Ovary (tissue), 10 donors: ENCODE measurements around the gene COPS4. TPM values are rescaled to one million over a fixed set of nuclear protein-coding genes. Genes with fewer than 3 reads are reported as not detected.
"Not testable (repeated sequence)": the region's sequence is repeated elsewhere in the genome, so short reads cannot be mapped to it uniquely, and the experiment has no call there.

Source experiments
- DNase-seq, 5 donors: peaks; one replicate each; pipeline ENCODE4 v3.0.0-alpha.2; 2019 to 2020
- H3K27ac ChIP-seq, 2 donors: fragments of 200-600 bp; one replicate each; pipeline versions ENCODE4 v1.5.1 to v1.8.0; 2019 to 2022
- H3K27me3 ChIP-seq: fragments of 200-600 bp; one replicate; pipeline ENCODE4 v1.8.0; 2022
- H3K36me3 ChIP-seq: fragments of 200-600 bp; sonication (generic); one replicate; pipeline ENCODE4 v1.5.1; 2019
- H3K4me1 ChIP-seq: one replicate; pipeline ENCODE4 v1.8.1; 2013; ENCODE audit warnings: mild to moderate bottlenecking, moderate library complexity; ENCODE audit not compliant: insufficient read depth
- H3K4me3 ChIP-seq: fragments of 200-600 bp; sonication (generic); one replicate; pipeline ENCODE4 v1.5.1; 2017
- H3K9me3 ChIP-seq, 2 donors: fragments of 200-600 bp in 1 of 2; sonication (generic) in 1 of 2; one replicate each; pipeline versions ENCODE4 v1.5.1 to v1.8.1; 2013 to 2019; ENCODE audit warnings: mild to moderate bottlenecking in 1 of 2, moderate library complexity in 1 of 2
- CTCF ChIP-seq, 3 donors: fragments of 450-650 bp in 2 of 3; fragments of 200-600 bp in 1 of 3; IDR thresholded peaks; one replicate each; pipeline versions ENCODE4 v1.5.1 to v1.8.0; 2016 to 2022; ENCODE audit warnings: antibody characterized with exemption in 3 of 3, mild to moderate bottlenecking in 1 of 3
- EP300 ChIP-seq: sonication (generic); formaldehyde crosslinking; IDR thresholded peaks from one replicate; pipeline ENCODE4 v1.6.1; 2017; ENCODE audit warnings: antibody characterized with exemption
- POLR2A ChIP-seq: fragments of 450-650 bp; IDR thresholded peaks from one replicate; pipeline ENCODE4 v1.6.1; 2017; ENCODE audit warnings: antibody characterized with exemption, mild to moderate bottlenecking, moderate library complexity
- WGBS, 3 donors: extraction: QIAGEN DNeasy Blood & Tissue Kit in 1 of 3; methylation state at CpG; one replicate each; pipeline versions ENCODE4 v1.1.5 to v1.1.7; 2013 to 2017; 5-methylcytosine and 5-hydroxymethylcytosine counted together
- intact Hi-C, 4 donors: fragments of 100-400 bp; cut with DNase I; formaldehyde crosslinking; loops; one replicate each; pipeline versions ENCODE4 v1.11.0 to v1.15.1; 2022 to 2023
- long read RNA-seq, 3 donors: library from polyadenylated mRNA in 2 of 3; unstranded in 2 of 3; transcript quantifications; one replicate each; pipeline ENCODE4 v2.0.0 and lab custom pipeline, GENCODE V29; 2021 to 2026
- polyA plus RNA-seq, 2 donors: library from polyadenylated mRNA; stranded (reverse); fragments of 200-250 nt in 1 of 2; fragments of 350-450 nt in 1 of 2; fragmentation: Illumina TruSeq in 1 of 2; extraction: RNeasy Lipid Tissue Mini Kit (QIAGEN cat#74804) in 1 of 2; gene quantifications; one replicate each; pipeline ENCODE4 v1.2.3, GENCODE V29; 2013 to 2014
- total RNA-seq, 7 donors: library from RNA; depleted of rRNA in 2 of 7; stranded (reverse); fragments of >200 nt in 2 of 7; fragmentation: NEBNext Ultra II Directional in 3 of 7; extraction: Animal tissue kit (Norgen Biotek cat#: 25700) in 3 of 7; gene quantifications; one replicate each; pipeline versions ENCODE4 v1.1.0 to v1.2.4, GENCODE V29; 2016 to 2023
- donor health status: DM: no; HTN: no; CAD: no; lungs with moderate emphysema.
- donor health status: DM: no; HTN: no; CAD: no.
- donor health status: Bipolar disorder and iron deficiency.
- donor health status: DM: yes; HTN: yes; CAD: no.
- donor health status: DM: no; HTN: no; CAD: no.
- donor health status: DM: yes; HTN: yes; CAD: no.

The COPS4 gene
- 10 to 100 TPM; 30.7 to 43.2 (median 34.1) TPM for total RNA-seq
- polyA plus RNA-seq: 10 to 100 TPM; 32.4 to 45.3 TPM
- long read RNA-seq, donor 1, transcript COPS4-202 (11 exons, 1,702 nt): minor isoform, 5 of 328 reads
- long read RNA-seq, donor 1, transcript COPS4-209 (11 exons, 1,695 nt): minor isoform, 10 of 328 reads
- long read RNA-seq, donor 1, transcript COPS4-201 (10 exons, 1,744 nt): major isoform, 292 of 328 reads
- long read RNA-seq, donor 1, partial matches to known transcripts: 12 of 328 reads
- long read RNA-seq, donor 1, other reads (novel, unspliced or antisense): 8 of 328 reads
- long read RNA-seq, donor 2, transcript COPS4-201 (10 exons, 1,744 nt): major isoform, 42 of 45 reads
- long read RNA-seq, donor 2, partial matches to known transcripts: 0 of 45 reads
- long read RNA-seq, donor 2, other reads (novel, unspliced or antisense): 0 of 45 reads
- long read RNA-seq, donor 3, transcript COPS4-201 (10 exons, 1,744 nt): major isoform, 61 of 73 reads
- long read RNA-seq, donor 3, transcript COPS4-209 (11 exons, 1,695 nt): minor isoform, 5 of 73 reads
- long read RNA-seq, donor 3, partial matches to known transcripts: 0 of 73 reads
- long read RNA-seq, donor 3, other reads (novel, unspliced or antisense): 4 of 73 reads

GRCh38 chr4:83034630-83035494, at the start of gene COPS4:
Gene COPS4, plus strand, starts transcription at chr4:83035183. Its CDS starts 42 bp downstream, at chr4:83035225.
- Histone ChIP-seq H3K4me3 (peak within 1 kb of the TSS; percentile 87), H3K27me3 (no peaks in the 10 kb centered on the region), H3K9me3 (no peaks in the 10 kb centered on the region), H3K36me3 (no peaks in the 10 kb centered on the region), H3K4me1 (peaks cover 5% of the 10 kb centered on the region), H3K27ac (peak within 1 kb of the TSS; percentile 56 to 85)
- intact Hi-C loops: loop anchor here in 3 of 4 donors (10.0 kb wide), 4 partner anchors 140 to 660 kb away; partner anchors contain the start of genes HNRNPD (in 2 of the 3), COQ2 (in 1 of the 3), HELQ (in 1 of the 3) and MRPS18C (in 1 of the 3)
- TF ChIP-seq CTCF (IDR thresholded peaks at IDR 0.05) (peak; percentile 62 to 69 (median 67)), EP300 (no peak), POLR2A (peak; percentile 5)
- 0% methylated on average over 39 of the region's 39 CpGs for WGBS, 3 donors
- peak; percentile 93 to 97 (median 95) for DNase-seq

- H3K27me3 ChIP-seq, H3K4me1 ChIP-seq, H3K36me3 ChIP-seq, intact Hi-C loops, H3K4me3 ChIP-seq, H3K27ac ChIP-seq, H3K9me3 ChIP-seq, DNase-seq: not testable (repeated sequence)
Observed at GRCh38 chr4:82987519-82987918, 47.5 kb upstream of the COPS4 start.

GRCh38 chr4:82988323-82988832, 46.6 kb upstream of the COPS4 start:
- no peaks in the 10 kb centered on the region for H3K27me3 ChIP-seq
- H3K4me3 ChIP-seq: no peak overlapping the region
- no peak overlapping the region for H3K27ac ChIP-seq
- H3K9me3 ChIP-seq: no peaks in the 10 kb centered on the region
- H3K36me3 ChIP-seq: no peaks in the 10 kb centered on the region
- DNase-seq: no peak
- no peaks in the 10 kb centered on the region for H3K4me1 ChIP-seq
- WGBS, 3 donors: 80 to 86% (median 82%) methylated on average over 2 of the region's 2 CpGs
- intact Hi-C loops: no loop called here
- TF ChIP-seq CTCF (IDR thresholded peaks at IDR 0.05) (no peak), POLR2A (no peak), EP300 (no peak)

- Histone ChIP-seq H3K4me1 (no peaks in the 10 kb centered on the region), H3K27me3 (no peaks in the 10 kb centered on the region), H3K4me3 (no peak overlapping the region), H3K36me3 (no peaks in the 10 kb centered on the region), H3K27ac (no peak overlapping the region), H3K9me3 (no peaks in the 10 kb centered on the region)
- TF ChIP-seq POLR2A: no peak
- no peak for TF ChIP-seq EP300
- TF ChIP-seq CTCF (IDR thresholded peaks at IDR 0.05): no peak
- WGBS, 3 donors: 68 to 98% (median 89%) methylated on average over 2 of the region's 2 CpGs
- no peak for DNase-seq
- intact Hi-C loops: no loop called here
Observed at GRCh38 chr4:82989575-82990429, 45.2 kb upstream of the COPS4 start.
